ENCODE measurements around the gene CFC1B.
"Not testable (repeated sequence)": the region's sequence is repeated elsewhere in the genome, so short reads cannot be mapped to it uniquely, and the experiment has no call there.

The CFC1B gene

DNA sequence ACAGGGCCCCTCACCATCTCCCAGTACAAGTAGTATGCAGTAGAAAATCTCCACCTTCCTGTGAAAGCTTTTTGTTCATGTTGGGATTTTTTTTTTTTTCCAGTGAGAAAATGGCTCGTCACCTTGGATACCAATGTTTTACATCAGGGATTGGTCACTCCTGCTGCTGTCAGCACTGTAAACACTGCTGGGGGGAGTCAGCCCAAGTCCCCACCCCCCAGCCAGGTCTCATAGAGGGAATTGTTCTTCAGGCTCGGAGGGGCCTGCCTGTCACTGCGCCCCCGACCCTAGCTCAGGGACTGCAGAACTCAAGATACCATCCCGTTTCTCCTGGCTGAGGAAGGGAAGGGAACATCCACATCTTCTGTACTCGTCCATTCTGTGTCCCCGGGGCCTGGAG is at the start of gene CFC1B:
TSS of gene CFC1B (plus strand) at position 231 of the 400 bp plus-strand sequence. CDS start 263 bp downstream, outside the sequence.
- DNase-seq (ENCODE audit: extremely low read depth in 1 of 2, low read depth in 1 of 2): not testable (repeated sequence)

DNA sequence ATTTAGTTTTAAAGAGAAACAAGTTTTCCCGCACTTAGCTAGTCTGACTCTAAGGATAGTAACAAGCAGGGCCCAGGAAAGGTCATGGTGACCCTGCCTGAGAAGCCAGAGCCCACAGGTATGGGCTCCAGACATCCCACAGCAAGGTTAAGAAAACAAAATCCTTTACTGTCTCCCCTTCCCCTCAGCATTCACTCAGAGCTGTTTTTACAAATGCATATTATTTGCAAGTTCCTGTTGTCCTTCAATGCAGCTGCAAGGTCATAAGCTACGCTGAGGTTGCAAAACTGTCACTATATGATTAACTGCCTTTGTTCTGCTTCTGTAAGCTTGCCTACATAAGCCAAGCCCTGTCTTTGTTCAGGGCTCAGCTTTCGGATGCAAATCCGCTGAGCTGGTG is 29.9 kb upstream of the CFC1B start:
- DNase-seq (ENCODE audit: extremely low read depth in 1 of 2, low read depth in 1 of 2): not testable (repeated sequence)

DNA sequence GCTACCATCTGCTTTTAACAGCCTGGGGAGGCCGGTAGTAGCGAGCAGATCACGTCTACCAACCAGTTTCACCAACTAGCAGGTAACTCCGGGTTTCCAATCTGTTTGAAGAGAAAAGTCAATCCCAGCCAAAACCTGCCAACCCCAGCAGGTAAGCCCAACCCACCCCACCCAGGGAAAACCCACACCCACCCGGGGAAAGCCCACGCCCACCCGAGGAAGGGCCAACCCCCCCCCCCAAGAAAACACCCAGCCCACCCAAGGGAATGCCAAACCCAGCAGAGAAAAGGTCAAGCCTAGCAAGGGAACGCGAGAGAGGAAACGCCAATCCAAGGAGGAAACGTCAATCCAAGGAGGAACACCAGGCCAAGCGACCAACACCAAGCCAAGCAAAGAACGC is 11.8 kb upstream of the CFC1B start, which contains the start of gene POTEI:
TSS of gene POTEI (minus strand) at position 101 of the 400 bp plus-strand sequence. CDS start at position 8, 93 bp downstream.
- not testable (repeated sequence) for DNase-seq (ENCODE audit: extremely low read depth in 1 of 2, low read depth in 1 of 2)

DNA sequence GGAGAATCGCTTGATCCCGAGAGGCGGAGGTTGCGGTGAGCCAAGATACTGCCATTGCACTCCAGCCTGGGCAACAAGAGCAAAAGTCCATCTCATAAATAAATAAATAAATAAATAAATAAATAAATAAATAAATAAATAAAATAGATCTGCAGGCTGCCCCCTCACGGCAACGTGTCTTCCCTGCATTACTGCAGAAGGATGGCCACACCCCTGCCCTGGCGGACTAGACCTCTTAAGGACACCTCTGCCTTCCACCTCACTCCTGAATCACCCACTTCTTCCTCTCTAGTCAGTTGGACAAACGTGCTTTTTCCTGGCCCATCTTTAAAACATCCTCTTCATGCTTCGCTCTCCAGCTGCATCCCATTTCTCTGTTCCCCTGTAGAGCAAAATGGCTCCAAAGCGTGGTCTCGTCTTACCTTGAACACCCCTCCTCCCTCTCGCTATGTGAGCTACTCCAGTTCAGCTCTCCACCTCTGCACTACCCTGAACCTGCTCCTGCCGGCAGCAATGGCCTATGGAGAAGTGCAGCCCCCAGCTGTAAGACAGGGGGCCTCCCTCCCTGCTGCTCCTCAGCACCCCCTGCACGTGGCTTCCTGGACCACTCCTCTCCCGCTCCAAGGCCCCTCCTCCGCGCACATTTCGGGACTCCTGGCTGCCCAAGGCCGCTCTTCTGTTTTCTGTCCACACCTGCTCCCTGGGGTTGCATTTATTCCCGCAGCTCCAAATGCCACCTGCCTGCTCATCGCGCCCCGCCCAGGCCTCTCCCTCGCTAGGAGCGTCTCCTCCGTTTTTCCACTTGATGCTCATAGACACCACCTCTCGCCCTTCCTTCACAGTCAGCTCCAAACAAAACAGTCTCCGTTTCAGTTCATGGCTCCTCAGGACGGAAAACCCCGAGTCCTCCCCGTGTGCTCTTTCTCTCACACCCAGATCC is 9.9 kb upstream of the CFC1B start:
- DNase-seq (ENCODE audit: extremely low read depth in 1 of 2, low read depth in 1 of 2): not testable (repeated sequence)

DNA sequence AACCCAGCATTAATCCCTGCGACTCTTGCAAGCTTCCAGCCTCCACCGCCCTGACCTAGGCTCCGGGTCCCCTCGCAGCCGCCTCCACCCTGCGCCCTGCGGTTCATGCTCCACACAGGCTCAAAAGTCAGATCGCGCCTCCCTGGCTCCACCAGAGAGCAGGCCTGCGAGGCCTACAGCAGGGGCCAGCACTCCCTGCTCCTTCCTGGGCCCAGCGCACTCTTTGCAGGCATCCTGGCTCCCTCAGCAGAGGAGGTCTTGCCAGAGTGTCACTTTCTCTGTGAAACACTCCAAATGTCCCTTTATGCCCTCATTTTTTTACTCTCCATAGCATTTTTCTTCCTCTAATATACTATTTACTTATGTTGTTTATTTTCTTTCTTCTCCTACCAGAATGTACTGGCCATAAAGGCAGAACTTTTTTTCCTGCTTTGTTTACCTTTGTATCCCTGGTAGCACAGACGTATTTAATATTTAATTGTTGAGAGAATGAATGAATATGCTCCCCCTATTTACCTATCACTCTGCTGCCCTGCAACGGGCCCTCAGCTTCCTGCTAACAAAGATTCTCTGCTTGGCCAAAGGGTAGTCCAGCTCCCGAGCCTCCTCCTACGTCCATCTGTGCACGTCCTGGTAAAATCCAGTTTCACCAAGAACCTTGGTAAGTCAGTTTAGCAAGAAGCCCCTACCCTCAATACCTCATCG is 9.1 kb upstream of the CFC1B start:
- DNase-seq (ENCODE audit: extremely low read depth in 1 of 2, low read depth in 1 of 2): not testable (repeated sequence)

DNA sequence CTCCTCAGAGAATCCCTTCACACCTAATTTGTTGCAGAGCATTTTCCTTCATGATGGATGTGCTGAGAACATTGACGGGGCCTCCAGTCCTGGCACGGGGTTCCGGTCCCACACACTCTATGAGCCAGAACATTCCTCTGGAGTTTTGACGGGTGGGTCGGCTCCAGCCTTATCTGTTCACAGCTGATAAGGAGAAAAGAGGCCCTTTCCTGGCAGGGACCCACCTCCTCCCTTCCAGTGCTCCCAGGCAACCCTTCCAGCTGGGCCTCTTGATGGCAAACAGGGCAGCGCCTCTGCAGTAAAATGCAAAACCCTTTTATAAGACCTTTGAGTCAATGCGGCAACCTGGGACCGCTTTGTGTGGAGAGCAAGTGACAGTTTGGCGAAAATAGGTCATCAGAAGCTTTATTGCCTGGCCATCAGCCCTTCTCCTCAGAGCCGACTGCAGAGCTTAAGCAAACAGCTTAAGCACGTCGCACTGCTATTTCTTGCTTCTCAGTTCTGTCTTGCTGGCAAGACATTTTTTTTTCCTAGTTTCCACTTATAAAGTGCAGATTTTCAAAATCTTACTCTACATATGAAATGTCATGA is 2.4 kb upstream of the CFC1B start:
- DNase-seq (ENCODE audit: extremely low read depth in 1 of 2, low read depth in 1 of 2): not testable (repeated sequence)

DNA sequence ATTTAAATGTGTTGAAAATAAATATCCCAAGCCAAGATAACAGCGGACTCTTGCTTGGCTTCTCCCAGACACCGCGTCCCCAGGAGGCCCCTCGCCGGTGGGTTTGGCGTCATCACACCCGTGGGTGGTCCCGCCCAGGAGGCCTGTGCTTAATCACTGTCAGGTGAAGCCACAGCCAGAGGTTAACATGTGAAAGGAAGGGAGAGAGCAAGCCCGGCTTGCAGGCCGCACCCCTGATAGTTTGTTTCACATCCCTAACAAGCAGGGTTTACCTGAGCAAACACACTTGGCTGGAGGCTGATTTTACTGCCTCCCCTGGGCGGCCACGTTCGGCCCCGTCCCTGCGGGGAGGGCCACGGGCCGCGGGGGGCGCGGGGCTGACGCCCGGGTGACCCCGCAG is 1.4 kb downstream of the CFC1B start:
- not testable (repeated sequence) for DNase-seq (ENCODE audit: extremely low read depth in 1 of 2, low read depth in 1 of 2)

DNA sequence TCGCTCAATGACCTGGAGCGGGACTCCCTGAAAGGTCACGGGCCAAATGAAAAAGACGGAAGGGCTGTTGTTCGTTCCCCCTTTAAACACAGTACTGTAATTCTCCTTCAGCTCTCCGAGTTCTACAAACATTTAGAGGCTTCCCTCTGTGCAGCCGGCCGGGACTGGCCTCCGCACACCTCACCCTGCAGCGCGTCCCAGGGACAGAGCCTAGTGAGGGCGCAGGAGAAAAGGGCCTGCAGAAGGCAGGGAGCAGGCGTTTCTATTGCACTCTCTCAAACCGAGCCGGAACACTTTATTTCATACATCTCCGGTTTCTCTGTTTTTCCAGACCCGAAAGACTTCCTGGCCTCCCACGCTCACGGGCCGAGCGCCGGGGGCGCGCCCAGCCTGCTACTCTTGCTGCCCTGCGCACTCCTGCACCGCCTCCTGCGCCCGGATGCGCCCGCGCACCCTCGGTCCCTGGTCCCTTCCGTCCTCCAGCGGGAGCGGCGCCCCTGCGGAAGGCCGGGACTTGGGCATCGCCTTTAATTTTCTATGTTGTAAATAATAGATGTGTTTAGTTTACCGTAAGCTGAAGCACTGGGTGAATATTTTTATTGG is 6.4 kb downstream of the CFC1B start:
- not testable (repeated sequence) for DNase-seq (ENCODE audit: extremely low read depth in 1 of 2, low read depth in 1 of 2)

DNA sequence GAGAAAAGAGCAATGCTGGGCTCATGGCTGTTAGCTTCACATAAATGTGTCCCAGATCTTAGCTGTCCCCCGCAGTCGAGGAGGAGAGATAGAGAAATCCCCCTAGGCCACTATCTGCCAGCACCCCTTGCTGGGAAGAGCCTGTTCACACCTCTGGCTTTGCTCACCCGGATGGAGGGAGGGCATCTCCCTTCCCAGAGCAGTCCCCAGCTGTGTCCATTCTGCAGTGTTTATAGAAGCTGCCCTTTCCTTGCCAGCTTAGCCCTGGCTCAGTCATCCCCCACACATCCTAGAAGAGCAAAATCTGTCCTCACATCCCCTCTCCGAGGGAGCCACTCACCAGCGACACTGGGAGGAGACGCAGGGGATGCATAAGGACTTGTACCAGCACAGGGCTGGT is 8.5 kb downstream of the CFC1B start:
- not testable (repeated sequence) for DNase-seq (ENCODE audit: extremely low read depth in 1 of 2, low read depth in 1 of 2)

DNA sequence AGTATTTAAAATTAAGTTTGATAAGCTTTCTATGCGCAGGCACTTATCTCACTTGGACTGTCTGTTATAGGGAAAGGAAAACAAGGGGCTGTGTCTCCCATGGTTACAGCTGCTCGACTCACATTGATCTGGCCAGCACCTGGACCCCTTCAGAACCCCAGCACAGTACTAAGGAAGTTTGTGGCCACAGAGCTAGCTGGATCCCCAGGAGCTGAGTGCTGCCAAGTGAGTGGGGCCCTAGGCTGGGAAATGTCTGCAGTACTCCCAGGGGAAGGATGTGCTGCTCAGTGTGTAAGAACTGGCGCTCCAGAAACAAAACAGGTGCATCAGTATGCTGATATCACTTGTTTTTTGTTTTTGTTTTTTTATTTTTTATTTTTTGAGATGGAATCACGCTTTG is 9.2 kb downstream of the CFC1B start:
- not testable (repeated sequence) for DNase-seq (ENCODE audit: extremely low read depth in 1 of 2, low read depth in 1 of 2)

DNA sequence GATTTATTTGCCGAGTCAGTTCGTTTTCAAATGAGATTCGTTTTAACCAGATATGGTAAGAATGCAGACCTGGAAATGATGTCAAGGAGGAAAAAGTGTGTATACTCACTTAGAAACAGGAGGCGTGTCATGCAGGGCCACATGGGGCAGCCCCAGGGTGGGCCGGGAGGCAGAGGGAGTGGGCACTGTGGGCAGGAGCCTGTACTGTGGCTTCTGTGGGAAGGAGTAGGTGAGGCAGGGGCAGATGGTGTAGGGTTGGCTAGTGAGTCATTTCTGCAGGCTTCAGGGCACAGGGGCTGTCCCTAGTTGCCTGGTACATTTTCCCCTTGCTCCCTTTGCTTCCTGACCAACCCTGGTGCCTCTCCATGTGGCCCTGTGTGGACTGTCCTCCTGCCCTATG is 10.2 kb downstream of the CFC1B start:
- not testable (repeated sequence) for DNase-seq (ENCODE audit: extremely low read depth in 1 of 2, low read depth in 1 of 2)

DNA sequence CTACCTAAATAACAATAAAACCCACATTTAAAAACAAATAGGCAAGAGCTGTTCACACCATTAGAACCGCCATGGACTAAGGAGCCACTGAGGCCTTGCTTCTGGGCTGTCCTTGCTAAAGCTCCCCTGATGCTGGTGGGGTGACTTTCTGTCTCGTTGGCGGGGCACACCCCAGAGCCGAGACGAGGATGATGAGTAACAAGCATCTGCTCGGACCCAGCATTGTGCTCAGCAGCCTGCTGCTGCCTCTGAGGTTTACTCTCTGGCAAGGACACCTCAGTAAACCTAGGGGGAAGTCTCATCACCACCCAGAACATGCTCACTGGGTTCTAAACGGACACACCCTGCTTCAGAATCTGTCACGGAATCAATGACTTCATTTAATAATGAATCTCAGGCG is 10.7 kb downstream of the CFC1B start:
- not testable (repeated sequence) for DNase-seq (ENCODE audit: extremely low read depth in 1 of 2, low read depth in 1 of 2)

DNA sequence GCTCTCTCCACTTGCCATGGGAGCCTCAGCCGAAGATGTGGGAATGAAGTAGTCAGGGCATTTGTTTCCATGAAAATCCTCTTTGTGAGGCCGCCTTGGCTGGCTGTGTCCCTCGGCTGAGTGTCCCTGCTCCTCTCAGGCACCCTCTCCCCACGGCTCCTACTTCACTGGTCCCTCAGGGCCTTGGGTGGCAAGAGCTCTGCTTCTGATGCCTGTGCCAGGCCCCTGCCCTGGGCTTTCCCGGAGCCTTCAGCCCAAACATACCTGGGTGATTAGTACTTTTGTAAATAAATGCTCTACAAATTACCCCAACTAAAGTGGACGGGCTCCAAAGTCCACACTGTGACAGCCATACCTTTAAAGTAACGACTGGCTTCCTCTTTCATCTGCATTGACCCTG is 15.6 kb downstream of the CFC1B start:
- not testable (repeated sequence) for DNase-seq (ENCODE audit: extremely low read depth in 1 of 2, low read depth in 1 of 2)

DNA sequence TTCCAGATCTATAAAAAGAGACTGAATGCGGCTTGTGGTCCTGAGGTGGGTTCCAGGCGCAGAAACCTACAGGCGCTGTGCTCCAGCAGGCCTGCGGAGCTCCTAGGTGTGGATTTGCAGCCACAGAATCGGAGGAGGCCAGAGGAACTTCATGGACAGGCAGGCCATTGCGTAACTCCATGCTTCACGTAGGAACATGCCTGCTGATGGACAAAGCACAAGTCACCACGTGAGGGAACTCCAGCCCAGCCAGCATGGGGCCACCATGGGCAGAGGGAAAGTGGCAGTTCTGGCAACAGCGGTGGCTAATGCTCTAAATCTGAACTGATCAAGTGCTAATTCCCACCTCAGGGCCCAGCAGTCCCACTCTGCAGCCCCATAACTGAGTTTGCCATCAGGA is 17.2 kb downstream of the CFC1B start:
- not testable (repeated sequence) for DNase-seq (ENCODE audit: extremely low read depth in 1 of 2, low read depth in 1 of 2)

DNA sequence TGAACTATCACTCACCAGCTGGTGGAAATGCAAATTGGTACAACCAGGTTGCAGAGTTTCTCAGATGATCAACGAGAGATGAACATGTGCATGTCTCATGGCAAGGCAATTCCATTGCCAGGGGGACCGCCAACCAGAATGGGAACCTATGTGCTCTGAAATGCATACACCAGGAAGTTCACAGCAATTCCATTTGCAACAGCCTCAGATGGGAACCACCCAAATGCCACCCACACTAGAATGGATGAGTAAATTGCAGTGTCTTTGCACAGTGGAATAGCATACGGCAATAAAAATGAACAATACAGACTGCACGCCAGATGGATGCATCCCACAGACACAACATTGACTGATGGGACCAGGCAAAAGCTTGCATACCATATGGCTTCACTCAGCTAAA is 21.8 kb downstream of the CFC1B start:
- DNase-seq (ENCODE audit: extremely low read depth in 1 of 2, low read depth in 1 of 2): not testable (repeated sequence)

DNA sequence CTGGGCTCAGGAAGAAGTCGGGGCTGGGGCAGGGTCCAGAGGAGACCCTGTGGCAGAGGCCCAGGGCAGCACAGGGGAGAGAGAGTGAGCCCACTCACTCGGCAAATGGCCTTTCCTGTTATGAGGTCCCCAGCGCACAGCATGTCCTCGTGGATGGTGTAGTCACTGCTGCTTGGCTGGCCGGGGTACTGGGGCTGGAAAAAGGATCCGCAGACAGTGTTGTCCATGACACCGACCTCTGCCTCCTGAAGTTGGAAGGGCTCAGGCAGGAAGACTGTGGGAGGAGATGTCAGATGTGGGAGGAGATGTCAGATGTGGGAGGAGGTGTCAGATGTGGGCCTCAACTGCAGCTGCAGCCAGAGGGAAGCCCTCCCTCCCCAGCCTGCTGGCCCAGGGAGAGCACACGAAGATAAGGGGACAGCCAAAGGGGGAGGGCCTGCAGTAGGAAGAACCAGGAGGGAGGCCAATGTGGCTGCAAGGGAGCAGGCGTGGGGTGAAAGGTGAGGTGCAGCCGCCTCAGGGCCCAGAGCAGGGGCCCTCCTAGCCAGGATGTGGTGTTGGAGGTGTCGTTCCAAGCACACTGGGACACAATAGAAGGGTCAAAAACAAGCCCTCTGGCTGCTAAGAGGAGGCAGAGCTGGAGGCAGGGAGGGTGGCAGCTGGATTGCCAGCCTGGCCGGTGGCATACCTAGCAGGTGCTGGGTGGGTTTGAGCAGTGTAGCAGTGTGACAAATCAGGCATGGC is 22.9 kb downstream of the CFC1B start:
- DNase-seq (ENCODE audit: extremely low read depth in 1 of 2, low read depth in 1 of 2): not testable (repeated sequence)

DNA sequence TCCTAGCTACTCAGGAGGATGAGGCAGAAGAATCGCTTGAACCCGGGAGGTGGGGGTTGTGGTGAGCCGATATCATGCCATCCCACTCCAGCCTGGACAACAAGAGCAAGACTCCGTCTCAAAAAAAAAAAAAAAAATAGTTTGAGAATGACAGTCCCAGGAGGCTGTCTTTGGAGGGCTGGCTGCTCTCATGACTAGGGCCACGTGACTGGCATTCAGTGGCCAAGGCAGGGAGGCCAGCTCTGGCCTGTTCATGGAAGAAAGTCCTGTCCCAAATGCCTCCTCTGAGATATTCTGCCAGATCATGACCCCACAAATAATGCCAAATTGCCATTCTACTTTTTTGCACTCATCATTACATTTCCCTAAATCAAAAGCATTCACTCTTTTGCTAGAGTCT is 24.0 kb downstream of the CFC1B start:
- not testable (repeated sequence) for DNase-seq (ENCODE audit: extremely low read depth in 1 of 2, low read depth in 1 of 2)

DNA sequence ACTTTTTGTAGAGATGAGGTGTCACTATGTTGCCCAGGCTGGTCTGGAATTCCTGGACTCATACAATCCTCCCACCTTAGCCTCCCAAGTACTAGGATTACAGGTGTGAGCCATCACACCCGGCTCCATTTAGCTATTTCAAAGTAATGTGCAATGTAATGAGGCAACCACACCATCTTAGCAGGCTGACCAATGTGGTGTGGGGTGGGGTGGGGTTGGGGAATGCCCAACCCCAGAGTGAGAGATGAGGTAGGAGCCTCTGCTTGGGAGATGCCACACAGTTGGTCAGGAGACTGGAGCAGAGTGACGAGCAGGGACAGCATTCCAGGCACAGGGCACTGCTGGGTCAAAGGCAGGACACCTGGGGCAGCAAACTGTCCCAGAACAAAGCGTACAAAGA is 27.4 kb downstream of the CFC1B start:
- DNase-seq (ENCODE audit: extremely low read depth in 1 of 2, low read depth in 1 of 2): not testable (repeated sequence)

DNA sequence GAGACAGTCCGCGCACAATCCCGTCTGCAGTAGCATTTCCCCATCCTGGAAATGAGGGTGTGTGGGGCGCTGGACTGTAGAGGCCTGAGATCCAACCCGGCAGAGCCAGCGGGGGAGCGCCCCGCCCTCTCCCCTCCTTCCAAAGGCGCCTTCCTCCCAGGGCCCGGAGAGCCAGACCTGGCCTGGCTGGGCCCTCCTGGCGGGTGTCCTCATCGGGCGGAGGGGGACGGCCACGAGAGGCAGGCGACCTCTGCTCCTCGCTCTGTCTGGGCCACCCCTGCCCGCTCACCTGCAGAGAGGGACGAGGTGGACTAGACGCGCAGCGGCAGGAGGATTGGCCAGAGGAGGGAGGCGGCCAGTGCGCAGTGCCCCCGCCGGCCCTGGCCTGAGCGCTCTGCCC is 28.5 kb downstream of the CFC1B start:
- DNase-seq (ENCODE audit: extremely low read depth in 1 of 2, low read depth in 1 of 2): not testable (repeated sequence)

DNA sequence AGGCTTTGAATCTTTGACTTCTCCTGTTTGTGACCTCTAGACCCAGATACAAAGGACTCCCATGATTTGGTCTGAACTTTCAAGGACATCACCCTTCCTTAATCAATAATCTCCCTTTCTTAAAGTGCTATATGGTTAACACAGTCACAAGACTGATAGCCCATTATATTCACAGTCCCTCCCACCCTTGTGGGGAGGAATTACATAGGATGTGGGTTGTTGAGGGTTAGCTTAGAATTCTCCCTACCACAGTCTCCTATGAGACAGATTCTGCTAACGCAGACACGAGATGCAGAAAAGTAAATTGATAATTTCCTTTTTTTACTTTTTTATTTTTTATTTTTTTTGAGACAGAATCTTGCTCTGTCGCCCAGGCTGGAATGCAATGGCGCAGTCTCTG is 33.2 kb downstream of the CFC1B start:
- not testable (repeated sequence) for DNase-seq (ENCODE audit: extremely low read depth in 1 of 2, low read depth in 1 of 2)
